HG03520 (cell line): Measurements from ENCODE around the gene KCP.

Experiments
- ATAC-seq: cut with Tn5 transposase; IDR thresholded peaks from one replicate; pipeline ENCODE4 v1.9.1; 2021; ENCODE audit warnings: mild to moderate bottlenecking, moderate library complexity; ENCODE audit not compliant: unreplicated experiment

The KCP gene

DNA sequence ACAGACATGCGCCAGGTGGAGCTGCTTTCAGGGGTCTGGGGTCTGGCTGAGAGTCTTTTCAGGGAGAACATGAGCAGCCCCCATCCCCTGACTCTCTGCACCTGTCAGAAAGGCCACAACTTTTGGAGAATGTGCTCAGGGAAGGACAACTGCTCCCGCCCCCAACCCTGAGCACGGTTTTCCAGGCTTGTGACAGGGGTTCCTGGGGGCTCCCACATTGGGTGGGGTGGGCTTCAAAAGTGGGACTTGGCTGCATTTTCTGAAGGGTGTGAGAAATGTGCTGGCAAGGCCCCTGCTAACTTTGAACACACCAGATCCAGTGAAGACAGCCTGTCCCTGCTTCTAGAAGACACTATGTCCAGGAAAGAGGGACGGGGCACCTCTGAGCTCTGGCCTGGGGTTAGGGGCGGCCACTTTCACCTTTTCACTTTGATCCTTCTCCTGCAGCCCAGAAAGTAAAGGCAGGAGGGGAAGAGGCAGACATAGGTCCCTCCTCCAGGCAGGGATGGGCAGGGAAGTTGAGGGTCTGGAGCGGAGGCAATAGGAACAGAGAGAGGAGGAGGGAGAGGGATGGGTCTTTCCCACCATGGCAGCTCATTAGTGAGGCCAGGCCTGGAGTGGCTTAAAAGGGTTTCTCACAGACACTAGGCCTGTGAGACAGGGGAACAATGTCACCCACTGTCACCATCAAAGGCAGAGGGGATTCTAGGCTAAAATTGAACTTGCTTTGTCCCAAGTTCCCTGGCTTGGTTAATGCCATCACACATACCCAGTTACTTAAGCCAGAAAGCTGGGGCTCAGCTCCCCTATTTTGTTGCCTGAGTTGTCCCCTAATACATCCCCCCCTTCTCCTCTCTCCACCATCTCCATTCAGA is 1.5 kb downstream of the KCP start:
- no peak for ATAC-seq

DNA sequence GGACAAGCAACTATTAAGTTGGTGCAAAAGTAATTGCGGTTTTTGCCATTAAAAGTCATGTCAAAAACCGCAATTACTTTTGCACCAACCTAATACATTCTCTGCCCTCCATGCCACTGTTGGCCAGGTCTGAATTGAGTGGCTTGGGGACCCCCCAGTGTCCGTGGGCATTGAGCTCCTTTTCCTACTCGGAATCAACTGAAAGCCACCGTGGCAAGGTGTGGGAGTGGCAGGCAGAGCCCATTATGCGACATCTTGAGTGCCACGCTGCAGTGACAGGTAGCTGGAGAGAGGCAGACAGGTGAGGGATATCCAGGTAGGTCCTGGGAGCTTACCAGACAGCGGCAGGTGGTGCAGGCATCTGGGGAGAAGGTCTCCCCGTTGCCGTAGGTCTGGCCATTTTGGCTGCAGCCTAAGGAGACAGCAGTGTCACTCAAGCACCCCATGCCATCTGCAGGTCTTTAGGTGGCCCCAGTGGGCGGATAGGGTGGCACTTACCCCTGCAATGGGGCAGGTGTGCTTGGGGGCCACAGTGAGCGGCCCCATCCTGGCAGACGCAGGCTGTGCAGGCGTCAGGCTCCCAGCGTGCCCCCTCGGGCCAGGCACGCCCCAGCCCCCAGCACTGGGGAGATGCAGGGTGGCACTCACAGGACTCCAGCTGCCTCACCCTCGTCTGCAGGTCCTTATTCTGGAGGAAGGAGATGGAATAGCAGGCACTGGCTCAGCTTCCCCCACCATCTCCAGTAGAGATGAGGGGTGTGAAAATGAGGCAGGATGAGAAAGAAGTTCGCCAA is 3.5 kb downstream of the KCP start:
- ATAC-seq, result no peak

DNA sequence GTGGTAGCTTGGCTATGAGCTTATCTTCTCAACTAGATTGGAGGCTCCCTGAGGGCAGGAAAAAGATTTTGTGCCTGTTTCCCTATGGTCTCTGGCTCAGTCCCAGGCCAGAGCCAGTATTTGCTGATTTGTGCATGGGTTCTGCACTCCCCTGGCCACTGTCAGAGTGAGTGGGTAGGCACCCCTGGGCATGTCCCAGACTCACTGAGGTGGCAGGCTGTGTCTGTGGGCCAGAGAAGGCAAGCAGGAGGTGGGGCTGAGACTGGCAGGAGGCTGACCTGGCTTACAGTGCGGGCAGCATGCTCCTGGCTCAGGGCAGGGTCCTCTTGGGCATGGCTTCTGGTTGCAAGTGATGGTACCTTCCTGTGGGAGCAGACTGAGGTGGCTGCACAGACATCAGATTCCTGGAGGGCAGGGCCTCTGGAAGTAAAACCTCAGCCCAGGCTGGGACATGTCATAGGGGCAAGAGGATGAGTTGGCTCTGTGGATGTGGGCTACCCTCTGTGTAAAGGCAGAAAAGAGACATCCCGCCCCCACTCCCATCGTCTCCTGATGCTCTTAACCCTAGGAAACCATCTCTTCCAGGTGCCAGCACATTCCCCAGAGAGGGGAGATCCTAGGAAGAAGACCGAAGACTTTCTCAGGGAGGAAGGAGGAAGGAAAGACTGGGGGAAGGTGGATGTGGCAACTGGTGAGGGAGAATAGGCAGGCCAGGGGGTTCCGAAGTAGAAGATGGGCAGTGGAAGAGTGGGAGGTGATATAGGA is 4.3 kb downstream of the KCP start:
- ATAC-seq, result no peak

DNA sequence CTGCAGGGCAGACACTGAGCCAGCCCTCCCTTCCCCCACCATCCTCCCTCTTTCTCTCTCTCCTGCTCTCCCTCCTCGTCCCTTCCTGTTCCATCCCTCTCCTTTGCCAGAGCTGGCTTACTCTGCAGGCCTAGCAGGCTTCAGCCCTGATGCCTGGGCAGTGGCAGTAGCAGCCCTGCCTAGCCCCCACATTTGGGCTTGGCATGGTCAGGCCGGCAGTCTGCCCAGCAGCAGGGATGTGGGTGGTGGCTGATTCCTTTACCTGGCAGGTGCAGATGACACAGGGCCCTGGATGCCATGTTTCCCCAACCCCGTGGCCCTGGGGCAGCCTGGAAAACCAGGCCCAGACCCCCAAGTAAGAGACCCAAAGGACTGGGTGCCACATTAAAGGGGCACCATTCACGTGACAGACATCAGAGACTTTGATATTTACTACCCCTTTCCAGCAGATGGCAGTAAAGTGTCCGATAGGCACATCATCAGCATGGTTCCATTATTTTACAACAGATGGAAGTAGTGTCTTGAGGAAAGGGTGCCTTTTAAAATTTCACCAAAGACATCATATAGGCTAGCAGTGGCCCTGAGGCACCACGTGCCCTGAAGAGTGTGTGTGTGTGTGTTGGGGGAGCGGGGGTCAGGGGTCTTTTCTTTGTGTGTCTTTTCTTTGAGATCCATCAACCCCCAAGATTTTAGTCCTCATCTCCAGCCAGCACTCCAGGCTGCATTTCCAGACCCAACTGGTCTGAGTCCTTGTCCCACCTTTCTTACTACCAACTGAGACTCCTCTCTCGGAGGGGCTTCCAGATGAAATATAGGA is 5.9 kb downstream of the KCP start:
- ATAC-seq, result no peak

DNA sequence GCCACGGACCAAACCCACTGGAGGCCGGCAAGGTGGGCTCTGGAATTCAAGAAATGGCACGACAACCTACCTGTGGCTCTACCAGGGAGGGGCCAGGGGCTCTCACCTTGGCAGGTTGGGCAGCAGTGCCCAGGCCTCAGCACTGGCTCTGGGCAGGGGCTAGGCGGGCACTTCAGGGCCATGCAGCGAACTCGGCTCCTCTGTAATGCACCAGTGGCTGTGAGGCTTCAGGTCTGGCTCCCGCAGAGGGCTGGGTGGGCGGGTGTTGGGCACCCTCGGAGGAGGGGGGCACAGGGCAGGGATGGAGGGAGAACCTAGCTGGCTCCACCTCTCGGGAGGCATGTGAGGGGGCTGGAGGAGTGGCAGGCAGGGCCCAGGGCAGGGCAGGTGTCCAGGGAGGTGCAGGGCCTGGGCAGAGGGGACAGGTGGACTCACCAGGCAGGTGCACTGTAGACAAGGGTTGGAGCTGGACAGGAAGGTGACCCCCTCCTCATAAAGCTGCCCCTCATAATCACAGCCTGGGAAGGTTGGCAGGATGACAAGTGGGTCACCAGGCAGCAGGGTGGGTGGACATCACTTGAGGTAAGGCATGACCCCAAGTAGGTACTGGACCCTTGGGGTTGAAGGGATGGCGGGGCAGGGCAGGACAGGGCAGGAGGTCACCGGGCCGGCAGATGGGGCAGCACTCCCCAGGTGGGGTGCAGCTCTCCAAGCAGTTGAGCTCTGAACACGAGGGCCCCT is 6.7 kb downstream of the KCP start:
- no peak for ATAC-seq

DNA sequence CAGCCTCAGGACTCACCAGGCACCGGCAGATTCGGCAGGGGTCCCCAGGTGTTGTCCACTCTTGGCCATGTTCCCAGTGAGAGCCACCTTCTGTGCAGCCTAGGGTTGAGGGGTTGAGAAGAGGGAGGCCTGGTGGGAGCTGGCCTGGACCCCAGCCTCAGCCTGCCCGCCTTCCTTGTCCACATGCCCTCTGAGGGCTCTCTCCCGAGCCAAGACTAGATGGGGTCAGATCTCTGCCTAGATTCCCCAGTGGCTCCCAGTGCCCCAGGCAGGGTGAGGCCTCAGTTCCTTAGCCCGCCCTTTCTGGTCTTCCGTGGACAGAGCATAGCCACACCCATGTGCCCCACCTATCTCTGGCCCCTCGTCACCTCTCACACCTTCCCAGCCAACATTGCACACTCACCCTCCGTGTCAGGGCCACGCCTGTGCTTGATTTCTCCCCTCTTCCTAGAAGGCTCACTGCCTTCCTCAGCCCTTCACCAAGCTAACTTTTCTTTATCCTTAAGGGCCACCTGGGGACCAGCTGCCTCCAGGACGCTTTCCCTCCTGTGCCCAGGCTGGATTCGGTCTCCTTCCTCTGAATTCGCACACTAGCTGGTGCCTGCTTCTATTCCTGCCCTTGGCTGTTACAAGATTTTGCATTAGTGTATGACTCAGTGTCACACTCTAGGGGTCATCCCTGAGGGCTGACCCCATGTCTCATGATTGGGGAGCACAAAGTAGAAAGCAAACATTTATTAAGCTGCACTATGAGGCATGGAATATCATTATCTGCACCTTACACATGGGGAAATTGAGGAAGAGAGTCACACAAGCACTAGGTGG is 7.5 kb downstream of the KCP start:
- no peak for ATAC-seq

DNA sequence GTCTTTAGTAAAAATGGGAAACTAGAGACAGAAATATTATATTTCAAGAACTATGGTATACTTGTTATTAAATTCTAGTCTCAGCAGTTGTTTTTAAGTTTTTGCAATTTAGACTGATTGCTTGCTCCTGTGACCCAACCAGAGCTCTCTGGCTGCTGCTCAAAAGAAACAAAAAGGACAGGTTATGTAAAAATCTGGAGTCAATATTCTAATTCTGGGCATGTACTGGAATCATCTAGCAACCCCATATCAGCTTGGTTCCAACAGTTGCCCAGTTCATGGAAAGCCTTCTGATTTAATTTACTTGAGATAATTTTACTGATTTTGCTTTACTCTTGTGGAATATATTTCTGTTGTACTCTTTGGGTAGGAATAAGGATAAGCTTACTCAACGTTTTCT is 10.3 kb downstream of the KCP start:
- no peak for ATAC-seq

DNA sequence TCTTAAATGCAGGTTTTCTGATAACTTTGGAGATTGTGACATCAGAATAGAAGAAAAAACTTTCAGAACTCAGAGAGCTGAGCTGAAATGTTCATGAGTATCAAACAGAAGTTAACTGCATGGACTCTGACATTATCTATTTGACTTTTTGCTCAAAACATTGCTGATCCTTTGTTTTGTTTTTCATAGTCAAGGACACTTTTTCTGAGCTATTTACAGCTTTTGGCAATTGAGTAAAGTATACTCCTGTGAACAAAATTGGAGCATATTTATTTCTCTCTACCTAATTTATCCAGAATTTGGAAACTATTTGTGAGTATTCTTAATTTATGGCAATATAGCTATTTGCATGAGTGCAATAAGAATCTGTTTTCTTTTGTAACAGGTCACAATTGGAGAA is 11.1 kb downstream of the KCP start:
- no peak for ATAC-seq

DNA sequence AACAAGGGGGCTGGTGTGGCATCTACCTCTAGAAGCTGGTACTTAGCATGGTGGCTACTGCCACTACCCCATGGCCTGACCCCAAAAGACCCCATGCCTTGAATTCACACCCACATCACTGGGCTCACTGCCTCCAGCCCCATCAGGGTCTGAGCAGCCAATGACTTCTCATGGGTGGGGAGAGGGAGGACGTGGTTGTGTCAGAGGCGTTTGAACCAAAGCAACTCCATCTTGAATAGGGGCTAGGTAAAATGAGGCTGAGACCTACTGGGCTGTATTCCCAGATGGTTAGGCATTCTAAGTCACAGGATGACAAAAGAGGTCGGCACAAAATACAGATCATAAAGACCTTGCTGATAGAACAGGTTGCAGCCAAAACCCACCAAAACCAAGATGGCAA is 15.2 kb downstream of the KCP start:
- no peak for ATAC-seq

DNA sequence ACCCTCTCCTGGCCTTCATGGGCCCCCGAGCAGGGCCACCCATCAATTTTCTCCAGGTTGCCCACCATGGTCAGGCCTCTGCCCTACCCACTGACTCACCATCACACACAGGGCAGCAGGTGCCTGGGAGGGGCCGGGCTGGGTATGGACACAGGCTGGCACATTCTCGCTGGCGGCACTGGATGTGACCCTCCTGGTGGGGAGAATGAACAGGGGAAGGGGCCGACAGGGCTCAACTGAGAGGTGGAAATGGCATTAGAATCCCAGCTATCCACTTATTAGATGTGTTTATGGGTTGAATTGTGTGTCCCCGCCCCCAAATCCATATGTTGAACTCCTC is 16.4 kb downstream of the KCP start:
- ATAC-seq, result no peak

DNA sequence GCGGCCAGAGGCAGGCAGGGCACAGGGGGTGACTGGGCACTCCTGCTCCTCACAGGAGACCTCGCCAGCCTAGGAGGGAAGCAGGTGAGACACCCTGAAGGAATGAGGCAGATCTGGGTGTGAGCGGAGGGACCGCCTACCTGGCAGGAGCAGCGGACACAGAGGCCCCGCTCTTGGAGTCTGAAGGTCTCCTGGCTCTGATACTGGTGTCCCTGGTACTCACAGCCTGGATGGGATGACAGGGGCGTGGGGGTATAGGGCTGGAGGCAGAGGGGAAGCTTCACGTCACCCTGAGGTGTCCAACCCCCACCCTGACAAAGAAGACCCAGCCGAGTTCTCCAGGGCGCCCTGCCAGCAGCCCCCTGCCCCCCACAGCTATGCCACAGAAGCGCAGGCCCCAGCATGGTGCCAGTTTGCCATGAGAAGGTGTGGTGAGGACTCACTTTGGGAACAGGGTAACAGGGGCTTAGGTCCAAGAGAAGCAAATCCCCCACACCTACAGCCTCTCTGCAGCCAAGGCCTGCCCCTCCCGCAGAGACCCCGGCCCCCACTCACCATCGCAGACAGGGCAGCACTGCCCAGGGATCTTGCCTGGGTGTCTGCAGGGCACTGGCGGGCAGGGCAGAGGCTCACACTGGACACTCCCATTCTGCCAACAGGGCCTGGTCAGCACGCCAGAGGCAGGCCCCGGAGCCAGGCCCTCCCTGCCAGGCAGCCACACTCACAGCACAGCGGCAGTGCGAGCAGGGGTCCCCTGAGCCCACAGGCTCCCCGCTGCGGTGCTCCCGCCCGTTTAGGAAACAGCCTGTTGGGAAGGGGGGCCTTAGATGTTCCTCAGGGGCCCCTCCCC is 17.0 kb downstream of the KCP start:
- ATAC-seq, result no peak

DNA sequence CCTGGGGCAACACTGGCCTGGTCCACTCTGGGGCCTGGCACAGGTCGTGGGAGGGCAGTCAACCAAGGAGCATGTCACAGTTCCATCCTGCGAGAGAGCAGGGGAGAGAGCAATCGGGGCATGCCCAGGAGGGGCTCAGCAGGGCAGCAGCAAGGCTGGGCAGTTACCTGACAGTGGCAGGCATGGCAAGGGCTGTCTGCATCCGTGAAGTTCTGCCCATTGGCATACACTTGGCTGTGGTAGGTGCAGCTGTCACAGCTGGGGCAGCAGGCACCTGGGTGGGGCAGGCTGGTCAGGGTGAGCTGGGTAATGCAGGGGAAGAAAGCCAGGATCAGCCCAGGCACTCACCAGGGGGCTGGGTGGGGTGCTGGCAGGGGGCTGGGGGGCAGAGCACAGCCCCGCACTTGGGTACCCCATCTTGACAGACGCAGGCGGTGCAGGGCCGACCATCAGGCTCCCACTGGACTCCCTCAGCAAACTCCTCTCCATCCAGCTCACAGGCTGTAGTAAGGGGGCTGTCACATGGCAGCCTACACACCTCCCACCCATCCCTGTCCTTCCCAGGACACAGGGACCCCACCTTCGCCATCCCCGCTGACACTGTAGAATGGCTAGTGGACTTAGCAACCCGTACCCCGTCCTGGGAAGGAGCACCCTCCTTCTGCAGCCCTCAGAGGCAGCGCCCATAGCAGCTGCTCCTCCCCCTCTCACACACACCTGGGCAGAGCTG is 17.8 kb downstream of the KCP start:
- ATAC-seq, result no peak

DNA sequence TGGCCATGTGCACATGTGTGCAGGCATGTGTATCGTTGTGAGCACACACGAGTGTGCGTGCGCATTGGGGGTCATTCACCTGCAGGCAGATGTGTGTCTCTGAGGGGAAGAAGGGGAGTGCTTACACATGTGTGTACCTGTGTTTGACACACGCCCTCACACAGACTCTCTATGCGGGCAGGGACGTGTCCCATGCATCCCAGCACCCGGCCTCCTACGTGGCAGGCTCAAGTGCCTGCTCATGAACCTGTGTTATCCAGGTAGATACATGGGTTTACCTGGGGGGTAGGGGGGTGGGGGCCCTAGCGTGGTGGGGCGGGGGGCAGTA is 18.6 kb downstream of the KCP start:
- ATAC-seq, result no peak

DNA sequence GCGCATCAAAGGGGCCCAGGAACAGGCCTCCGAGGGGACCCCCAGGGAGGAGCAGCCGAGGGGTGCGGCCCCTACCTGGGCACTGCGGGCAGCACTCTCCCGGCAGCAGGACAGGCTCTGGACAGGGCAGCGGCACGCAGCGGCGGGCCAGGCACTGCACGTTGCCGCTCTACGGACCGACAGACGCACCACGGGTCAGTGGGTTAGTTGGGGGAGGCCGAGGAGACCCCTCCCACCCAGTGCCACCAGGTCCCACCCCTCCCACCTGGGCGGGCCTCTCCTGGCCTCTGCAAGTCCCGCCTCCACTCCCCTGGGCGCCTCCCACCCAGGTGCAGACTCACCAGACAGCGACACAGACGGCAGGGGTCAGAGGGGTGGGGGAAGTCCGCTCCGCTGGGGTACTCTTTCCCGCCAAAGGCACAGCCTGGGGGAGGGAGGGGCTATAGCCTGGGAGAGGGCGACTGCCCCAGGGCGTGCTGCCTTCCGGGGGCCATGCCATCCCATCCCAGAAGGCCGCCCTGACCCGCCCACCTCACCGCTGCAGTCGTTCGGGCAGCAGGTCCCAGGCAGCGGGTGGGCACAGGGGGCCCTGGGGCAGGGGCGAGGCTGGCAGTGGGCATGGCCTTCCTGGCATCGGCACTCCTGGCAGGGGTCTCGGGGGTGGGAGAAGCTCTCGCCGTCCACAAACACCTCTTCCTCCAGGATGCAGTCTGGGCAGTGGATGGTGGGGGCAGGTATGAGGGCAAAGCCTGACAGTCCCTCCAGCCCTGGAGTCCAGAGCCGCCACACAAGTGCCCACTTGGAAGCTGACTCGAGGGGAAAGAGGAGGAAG is 19.2 kb downstream of the KCP start:
- ATAC-seq, result no peak

DNA sequence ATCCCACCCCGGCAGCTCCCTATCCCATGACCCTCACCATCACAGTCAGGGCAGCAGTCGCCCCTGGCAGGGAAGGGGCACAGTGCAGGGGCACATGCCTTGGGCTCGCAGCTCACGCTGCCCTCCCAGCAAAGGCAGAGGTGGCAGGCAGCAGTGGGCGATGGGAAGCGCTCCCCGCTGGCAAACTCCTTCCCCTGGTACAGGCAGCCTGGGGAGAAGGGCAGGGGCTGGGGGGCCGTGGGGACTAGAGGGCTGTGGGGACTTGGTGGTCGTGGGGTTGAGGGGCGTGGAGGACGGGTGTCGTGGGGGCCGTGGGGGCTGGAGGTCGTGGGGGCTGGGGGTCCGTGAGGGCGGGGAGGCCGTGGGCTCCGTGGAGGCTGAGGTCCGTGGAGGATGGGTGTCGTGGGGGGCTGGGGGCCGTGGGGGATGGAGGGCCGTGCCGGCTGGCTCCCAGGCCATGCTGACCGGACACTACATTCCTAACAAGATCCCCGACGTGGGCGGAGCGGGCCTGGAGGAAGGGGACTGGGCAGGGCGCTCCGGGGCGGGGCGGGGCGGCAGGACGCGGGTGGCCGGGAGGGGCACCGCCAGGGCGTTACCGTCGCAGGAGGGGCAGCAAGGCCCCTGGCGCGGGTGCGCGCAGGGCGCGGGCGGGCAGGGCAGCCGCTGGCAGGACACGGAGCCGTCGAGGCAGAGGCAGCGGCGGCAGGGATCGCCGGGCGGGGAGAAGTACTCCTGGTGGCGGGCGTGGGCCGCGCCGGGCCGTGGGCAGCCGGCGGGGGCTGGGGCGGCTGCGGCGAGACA is 20.0 kb downstream of the KCP start:
- no peak for ATAC-seq

DNA sequence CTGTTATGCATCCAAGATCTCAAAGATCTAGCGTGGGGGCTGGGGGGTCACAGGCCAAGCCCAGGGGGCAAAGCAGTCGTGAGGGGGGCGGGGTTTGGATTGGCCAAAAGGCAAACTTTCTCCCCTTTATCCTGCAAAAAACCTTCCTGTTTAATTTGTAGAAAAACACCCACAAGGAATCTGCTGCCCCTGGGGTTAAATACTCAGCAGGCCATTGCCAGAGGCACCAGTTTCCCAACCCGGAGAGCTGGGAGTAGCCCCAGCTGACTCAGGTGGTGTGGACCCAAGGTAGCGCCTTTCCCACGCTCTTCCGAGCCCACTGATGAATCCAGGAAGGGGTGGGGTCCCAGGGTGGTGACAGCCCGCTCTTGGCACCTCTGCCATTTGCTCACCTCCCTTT is 21.4 kb downstream of the KCP start:
- no peak for ATAC-seq
